Stimulated activated CD4-positive, alpha-beta T cell treated with anti-CD3 and anti-CD28 coated beads, Interleukin-2, amount 100 ng/mL, for 4 hours (primary cell): ENCODE measurements around the gene PRDM16.

ENCODE experiments used
- DNase-seq: peaks from one replicate; pipeline ENCODE4 v3.0.0-alpha.2; 2020; ENCODE audit warnings: low read depth

PRDM16 gene

DNA sequence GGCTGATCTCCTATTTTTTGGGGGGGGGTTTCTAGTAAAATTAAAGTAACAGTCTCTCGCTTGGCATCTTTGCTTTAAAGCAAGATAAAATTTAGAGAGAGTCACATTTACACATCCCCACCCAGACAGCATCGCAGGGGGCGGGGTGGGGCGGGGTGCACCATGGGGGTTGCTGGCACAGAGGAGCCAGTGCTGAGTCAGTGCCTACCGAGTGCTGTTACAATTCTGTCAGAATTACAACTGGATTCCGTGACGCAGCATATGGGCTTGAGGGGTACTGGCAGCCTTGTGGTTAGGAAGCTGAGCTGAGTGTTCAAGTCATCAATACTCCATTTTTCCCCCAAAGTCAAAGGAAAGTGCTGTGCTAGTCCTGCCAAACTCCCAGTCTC lies 175.9 kb downstream of the PRDM16 start:
- DNase-seq, result no peak

DNA sequence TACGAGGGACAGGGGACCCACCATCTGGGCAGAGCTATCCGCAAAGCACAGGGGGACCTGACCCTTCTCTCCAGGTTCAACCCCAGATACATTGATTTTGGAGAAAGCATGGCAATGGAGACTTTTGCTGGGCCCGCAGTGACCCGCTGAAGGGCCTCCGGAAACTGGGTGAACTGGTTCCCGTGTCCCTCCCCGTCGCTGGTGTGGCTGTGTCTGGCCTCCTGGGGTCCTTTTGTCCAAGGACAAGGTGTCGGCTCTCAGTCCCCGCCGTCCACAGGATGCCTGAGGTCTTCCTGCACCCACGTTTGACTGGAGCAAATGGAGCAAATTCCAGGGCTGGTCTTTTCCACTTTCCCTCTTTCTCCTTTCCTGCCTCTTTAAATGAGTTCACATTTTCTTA lies 176.3 kb downstream of the PRDM16 start:
- DNase-seq, result no peak

- no peak for DNase-seq
Observed at GRCh38 chr1:3245768-3246167, 176.8 kb downstream of the PRDM16 start.

DNA sequence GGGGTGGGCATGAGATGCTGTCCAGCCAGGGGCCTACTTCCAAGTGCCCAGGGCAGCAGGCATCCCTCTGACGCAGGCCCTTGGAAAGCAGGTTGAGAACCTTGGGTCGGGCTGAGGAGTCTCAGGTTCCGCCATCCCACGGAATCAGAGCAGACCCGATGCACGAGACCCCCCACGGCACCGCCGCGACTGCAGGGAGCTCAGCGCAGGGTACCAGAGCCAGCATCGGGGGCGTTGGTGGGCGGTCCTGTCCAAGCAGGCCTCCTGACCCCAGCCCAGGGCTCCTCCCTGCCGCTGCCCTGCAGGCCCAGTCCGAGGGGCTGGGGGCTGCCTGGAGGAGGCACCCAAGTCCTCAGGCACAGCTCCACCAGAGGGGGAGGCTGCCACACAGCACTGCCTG lies 177.2 kb downstream of the PRDM16 start:
- DNase-seq, result no peak

- no peak for DNase-seq
Observed at GRCh38 chr1:3247521-3248121, 178.6 kb downstream of the PRDM16 start.

DNA sequence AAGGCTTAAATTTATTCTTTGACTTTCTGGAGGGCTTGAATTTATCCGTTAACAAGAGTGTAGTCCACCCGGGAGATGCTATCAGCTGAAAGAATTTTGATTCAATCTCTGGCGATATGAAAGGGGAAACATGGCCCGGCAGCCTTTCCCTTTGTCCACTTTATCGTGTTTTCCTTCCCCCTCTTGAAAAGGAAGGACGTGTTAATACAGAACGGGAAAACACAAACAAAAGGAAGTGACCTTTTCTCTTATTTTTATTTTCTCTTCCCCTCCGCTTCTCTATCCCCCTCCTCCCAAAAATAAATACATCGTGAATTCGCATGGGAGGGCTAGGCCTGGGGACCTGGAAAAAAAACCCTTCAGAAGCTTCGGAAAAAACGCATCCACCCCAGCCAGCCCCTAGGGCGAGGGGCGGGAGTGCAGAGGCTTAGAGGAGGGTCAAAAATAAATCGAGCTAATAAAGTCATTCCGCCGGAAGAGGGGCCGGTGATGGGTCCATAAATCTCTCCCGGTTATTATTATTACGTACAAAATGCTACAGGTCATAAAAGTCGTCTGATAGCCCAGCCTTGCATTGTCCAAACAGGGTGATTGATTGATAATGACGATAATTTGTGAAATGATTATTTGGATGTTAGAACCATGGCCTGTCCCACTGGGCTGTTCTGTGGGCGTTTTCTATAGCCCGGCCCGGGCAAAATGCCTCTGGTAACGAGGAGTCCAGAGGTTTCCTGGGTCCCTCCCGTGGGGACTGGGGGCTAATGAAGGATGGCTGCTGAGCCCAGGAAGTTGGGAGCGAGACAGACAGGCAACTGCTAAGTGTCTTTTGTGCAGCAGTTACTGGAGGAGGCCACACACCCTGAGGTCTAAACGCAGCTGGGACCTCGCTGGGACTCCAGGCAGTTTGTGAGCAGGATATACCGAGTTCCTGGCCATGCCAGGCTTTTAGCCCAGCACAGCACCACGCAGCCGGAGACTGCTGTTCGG lies 179.4 kb downstream of the PRDM16 start:
- no peak for DNase-seq

GRCh38 chr1:3249231-3249630 lies 180.2 kb downstream of the PRDM16 start:
- no peak for DNase-seq

- DNase-seq, result no peak
Observed at GRCh38 chr1:3249631-3250501, 180.9 kb downstream of the PRDM16 start.

DNA sequence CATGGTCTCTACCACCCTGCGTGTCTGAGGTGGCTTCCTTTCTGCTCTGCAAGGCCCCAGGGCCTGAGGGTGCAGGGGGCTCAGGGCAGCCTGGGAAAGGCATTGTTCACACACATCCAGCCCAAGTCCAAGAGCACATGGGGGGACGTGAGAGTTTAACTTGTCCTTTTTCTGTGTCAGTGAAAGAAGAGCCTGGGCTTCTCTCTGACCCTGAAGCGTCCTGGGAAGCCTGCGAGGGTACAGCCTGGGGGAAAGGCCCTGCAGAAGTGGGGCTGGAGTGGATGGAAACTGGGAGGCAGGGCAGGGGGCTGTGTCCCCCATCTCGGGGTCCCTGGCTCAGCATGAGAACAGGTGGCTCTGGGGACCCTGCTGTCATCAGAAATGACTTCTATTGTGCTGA lies 181.6 kb downstream of the PRDM16 start:
- DNase-seq, result no peak

DNA sequence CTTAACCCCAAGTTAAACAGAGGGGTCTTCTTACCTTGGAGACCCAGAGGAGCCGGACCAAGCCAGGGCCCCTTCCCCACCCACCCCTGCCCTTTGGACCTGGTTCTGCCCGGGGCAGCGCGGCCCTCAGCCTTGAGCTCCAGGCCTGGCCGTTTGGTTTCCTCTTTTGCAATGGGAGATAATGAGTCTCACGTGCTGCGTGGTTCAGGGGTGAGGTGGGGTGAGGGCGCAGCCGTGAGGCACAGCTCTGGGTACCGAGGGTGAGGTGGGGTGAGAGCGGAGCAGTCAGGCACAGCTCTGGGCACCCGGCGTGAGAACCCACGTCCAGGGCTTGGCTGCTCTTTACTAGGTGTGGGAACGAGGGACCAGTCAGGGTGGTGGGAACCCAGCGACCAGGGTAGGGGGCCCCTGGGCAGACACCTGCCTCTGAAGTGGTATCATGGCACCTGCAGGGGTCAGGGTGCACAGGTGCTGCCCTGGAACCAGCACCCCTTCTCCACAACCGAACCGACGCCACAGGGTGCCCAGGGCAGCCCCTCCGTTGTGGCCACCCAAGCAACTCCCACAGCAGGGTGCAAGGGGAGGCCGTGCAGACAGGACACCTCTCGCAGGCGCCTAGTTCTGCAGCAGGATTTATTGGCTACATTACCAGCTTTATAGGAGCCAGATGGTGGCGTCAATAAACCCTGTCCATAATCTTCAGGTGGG lies 182.2 kb downstream of the PRDM16 start:
- DNase-seq, result no peak

DNA sequence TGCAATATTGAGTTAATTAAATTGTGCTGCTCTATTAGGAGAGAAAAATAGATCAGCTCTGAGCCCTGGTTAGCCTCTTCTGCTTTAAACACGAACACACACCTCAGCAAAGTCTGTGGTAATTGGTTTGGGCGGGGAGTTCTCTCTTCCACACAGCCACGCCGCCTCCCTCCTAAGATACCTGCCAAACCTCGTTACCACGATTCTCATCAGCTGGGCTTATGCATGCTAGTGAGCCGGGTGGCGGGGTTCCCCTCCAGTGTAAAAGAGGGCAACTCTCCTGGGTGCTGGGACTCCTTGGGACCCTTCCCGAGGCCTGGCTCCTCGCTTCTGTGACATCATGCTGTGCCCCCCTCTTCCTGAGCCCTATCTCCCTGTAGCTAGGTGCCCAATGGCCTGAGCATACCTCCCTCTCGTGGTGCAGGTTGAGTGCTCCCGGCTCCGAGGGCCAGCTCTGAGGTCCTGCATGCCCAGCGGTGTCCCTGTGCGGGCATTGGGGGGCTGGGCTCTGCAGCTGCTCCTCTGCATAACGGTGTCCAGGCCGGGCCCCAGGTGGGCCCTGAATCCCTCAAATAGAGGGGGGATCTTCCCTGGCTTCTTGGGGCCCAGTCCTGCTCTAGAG lies 182.9 kb downstream of the PRDM16 start:
- DNase-seq, result no peak

DNA sequence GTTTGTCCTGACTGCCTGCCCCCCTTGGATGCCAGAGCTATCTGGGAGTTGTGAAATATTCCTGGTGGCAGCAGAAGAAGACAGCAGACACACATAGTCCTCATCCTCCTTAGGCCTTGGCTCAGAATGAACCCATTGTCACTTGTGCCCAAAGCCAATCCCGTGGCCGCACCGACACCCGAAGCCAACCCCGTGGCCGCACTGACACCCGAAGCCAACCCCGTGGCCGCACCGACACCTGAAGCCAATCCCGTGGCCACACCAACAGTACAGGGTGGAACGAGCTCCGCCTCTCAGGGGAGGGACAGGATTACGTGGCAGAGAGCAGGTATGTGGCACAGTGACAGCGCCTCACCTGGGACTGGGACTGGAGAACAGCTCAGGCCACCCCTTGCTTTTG lies 186.7 kb downstream of the PRDM16 start:
- DNase-seq, result no peak

DNA sequence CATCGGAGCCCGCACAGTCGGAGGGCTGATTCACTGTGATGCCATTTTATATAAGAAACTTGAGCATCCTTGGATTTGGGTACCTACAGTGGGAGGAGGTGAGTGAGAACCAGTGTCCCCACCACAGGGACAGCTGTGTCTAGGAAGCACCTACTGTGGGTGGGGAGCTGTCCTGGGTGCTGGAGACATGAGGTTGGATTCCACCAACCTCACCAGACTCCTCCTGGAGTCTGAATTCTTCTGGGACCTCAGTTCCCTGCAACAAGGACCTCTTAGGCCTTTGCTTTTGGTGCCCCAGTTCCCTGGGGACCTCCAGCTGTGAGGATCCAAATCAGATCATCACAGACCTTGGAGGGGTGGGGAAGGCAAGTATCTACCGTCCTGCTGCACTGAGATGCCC lies 188.8 kb downstream of the PRDM16 start:
- DNase-seq, result no peak

DNA sequence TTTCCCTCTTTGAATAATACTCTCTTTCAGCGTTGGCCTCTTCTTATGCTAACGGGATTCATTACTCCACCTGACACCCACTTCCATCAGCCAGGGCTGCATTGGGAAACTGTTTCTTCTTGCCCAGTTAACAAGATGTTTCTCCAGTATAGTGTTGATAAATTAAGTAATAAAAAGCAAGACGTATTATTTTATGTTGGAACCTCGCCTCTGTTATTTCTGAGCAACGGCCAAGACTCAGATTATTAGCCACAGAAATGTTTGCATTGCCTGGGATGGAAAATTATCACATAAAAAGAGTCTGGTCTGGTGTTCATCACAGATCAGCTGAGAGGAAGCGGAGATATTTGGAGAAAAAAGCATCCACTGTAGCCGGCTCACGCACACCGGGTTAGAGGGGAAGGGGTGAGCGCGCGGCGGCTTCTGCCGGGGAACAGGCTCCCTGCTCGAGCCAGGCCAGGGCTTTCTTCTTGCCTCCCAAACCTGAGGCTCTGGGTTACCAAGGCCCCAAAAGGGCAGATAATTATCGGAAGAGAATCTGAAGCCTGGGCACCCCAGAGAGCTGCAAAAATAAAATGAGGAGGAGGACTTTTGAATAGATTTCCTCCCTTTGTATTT lies 189.5 kb downstream of the PRDM16 start:
- DNase-seq, result no peak

- no peak for DNase-seq
Observed at GRCh38 chr1:3259020-3259419, 190.0 kb downstream of the PRDM16 start.

DNA sequence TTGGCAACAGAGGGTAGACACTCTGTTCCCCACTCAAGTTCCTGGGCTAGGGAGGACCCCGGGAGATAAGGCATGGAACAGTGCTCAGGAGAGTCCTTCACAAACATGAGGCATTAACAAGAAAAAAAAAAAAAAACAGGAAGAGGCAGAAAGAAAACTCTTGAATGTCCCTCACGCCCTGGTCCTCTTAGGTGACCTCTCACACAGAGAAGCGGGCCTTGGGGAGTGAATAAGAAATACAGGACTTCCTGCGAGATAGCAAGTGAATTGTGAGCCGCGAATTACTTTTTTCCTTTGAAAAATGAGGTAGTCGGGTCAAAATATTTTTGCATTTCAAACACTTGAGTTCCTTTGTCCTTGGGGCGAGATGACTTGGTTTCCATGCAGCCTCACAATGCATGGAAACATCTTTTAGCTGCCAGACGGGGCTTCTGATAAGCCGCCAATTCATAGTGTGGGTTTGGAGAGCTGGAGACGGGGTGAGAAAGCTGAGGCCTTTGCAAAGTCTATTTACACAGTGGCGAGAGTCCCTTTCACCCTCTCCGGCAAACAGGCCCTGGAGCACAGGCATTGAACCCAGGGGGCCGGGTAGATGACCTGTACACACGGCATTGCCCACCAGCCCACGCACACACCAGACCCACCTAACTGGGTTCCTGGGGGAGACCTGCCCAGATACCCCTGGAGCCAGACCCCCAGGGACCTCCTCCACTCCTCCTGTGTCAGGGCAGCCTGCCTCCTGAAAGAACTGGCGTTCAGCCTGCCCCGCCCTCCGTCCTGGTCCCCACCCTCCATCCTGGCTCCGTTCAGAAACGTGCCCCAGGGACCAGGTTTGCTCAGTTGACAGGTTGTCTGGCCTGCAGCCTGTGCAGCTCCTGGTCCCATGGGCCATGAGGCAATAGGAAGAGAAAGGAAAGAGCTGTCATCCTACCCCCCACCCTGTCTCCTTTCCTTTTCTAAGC lies 192.3 kb downstream of the PRDM16 start:
- no peak for DNase-seq

DNA sequence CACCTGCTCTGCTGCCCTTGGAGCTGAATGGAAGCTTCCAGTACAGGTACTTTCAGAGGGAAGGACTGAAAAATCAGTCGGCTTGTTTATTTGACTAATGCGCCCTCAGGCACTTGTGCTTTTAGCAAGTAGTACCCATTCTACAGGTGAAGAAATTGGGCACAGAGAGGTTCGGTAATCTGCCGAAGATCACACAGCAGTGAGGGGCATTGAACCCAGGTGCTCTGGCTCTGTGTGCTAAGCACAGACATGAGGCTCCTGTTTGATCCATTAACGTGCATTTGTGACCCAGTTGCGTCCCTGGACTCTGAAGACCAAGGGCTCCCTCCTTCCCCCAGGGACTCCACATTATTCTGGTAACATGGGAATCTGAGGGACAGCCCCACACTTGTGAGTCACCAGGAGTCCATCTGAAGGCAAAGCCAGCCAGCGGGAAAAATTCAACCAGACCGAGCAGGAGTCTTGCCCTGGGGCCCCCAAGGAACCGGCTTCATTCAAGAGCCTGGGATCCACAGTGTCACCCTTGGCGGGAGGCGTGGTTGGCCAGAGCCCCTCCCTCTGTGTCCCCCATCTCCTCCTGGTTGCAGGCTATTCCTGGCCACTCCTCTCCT lies 193.1 kb downstream of the PRDM16 start:
- DNase-seq, result no peak

DNA sequence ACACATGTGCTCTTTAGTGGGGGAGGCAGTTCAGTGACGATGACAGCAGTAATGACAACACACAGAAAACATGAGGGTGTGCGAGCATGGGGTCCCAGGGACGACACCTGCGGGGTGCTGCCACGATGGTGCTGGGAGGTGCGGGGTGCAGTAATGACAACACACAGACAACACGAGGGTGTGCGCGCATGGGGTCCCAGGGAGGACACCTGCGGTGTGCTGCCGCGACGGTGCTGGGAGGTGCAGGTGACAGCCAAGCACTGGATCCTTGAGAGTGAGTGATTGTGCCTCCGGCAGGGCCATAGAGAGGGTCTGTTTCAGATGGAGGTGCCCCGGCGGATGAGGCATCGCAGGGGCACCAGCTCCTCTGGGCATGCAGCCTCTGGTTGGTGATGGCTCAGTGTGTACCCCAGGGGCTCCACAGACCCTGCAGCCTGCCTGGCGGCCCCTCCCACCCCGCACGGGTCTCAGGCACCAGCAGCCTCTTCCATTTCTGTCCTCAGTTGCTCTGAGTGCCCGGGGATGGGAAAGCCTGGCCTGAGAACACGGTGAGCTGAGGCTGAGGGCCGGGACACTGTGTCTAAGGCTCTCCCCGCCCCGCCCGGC lies 193.8 kb downstream of the PRDM16 start:
- no peak for DNase-seq

DNA sequence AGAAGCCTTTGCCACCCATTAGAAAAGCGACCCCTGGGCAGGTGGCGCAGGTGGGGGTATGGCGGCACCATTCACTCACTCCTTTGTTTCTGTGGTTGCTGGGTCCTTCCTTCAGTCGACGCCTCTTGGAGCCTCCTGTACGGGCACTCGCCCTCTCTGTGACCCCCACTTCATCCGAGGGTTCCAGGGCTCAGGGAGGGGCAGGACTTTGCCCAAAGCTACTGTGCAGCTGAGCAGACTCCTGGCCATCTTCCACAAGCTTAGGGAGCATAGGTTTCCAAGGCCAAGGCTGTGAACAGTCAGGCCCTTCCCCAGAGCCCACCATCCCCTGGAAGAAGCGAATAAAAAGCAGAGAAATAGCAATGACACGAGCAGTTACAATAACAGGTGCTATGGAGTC lies 194.8 kb downstream of the PRDM16 start:
- DNase-seq, result no peak
